Vagina (tissue), 2 donors: Measurements from ENCODE around the gene STARD13.

ENCODE experiments used
- POLR2A ChIP-seq, 2 donors: fragments of 450-650 bp; IDR thresholded peaks; one replicate each; pipeline ENCODE4 v1.6.1; 2017; ENCODE audit warnings: antibody characterized with exemption in 2 of 2, mild to moderate bottlenecking in 2 of 2, moderate library complexity in 2 of 2
- POLR2AphosphoS5 ChIP-seq, 2 donors: sonication (generic); formaldehyde crosslinking; IDR thresholded peaks; one replicate each; pipeline ENCODE4 v1.9.0; 2017; ENCODE audit warnings: antibody characterized with exemption in 2 of 2, mild to moderate bottlenecking in 2 of 2, low read depth in 1 of 2; ENCODE audit not compliant: insufficient read depth in 1 of 2
- TF ChIP-seq, protein P1 (sequence below), 3 experiments: fragments of 450-650 bp in 2 of 3; fragments of 200-600 bp in 1 of 3; sonication (generic) in 1 of 3; IDR thresholded peaks; one replicate each; pipeline ENCODE4 v1.5.1; 2017 to 2019; ENCODE audit warnings: antibody characterized with exemption in 3 of 3, mild to moderate bottlenecking in 2 of 3, moderate library complexity in 2 of 3

DNA sequence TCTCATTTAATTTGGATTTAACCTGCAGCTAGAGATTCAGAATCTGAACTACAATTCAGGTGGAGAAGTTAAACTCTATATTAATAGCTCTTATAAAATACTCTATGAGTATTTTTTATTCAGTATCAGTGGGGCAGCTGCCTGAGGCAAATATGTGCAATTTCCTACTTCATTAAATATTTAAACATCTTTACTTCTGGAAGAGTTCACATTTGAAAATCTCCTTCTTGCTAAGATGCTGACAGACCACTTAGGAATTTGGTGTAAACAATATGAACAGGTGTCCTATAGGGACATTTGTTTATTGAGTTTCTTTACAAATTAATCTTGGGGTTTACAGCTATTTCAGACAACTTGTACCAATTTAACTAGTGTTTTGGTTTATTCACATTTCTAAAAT lies 20.4 kb downstream of the STARD13 start:
- TF ChIP-seq, protein P1, sequence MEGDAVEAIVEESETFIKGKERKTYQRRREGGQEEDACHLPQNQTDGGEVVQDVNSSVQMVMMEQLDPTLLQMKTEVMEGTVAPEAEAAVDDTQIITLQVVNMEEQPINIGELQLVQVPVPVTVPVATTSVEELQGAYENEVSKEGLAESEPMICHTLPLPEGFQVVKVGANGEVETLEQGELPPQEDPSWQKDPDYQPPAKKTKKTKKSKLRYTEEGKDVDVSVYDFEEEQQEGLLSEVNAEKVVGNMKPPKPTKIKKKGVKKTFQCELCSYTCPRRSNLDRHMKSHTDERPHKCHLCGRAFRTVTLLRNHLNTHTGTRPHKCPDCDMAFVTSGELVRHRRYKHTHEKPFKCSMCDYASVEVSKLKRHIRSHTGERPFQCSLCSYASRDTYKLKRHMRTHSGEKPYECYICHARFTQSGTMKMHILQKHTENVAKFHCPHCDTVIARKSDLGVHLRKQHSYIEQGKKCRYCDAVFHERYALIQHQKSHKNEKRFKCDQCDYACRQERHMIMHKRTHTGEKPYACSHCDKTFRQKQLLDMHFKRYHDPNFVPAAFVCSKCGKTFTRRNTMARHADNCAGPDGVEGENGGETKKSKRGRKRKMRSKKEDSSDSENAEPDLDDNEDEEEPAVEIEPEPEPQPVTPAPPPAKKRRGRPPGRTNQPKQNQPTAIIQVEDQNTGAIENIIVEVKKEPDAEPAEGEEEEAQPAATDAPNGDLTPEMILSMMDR (IDR thresholded peaks at IDR 0.05), result no peak
- no peak for TF ChIP-seq POLR2A (IDR thresholded peaks at IDR 0.05)
- TF ChIP-seq POLR2AphosphoS5 (IDR thresholded peaks at IDR 0.05; ENCODE audit: insufficient read depth in 1 of 2, low read depth in 1 of 2), result no peak
